HEK293 (cell line): ENCODE measurements around the gene SNAP23.
A peak's percentile ranks its signal among the peaks of the same experiment; 100 is the strongest.

Experiments
- GLIS1 ChIP-seq: fragments of 450-650 bp; formaldehyde crosslinking; IDR thresholded peaks from 2 replicates; pipeline ENCODE4 v1.5.1; 2016; ENCODE audit warnings: missing biosample characterization, missing genetic modification characterization
- KLF1 ChIP-seq: fragments of 450-650 bp; formaldehyde crosslinking; IDR thresholded peaks from 2 replicates; pipeline ENCODE4 v1.5.1; 2016; ENCODE audit warnings: missing biosample characterization, missing genetic modification characterization
- KLF8 ChIP-seq: fragments of 450-650 bp; formaldehyde crosslinking; IDR thresholded peaks from 2 replicates; pipeline ENCODE4 v1.5.1; 2016; ENCODE audit warnings: missing biosample characterization, missing genetic modification characterization
- MEIS1 ChIP-seq: sonication (generic); formaldehyde crosslinking; IDR thresholded peaks from 2 replicates; pipeline ENCODE4 v1.8.1; 2022; ENCODE audit warnings: missing genetic modification reagents, mild to moderate bottlenecking, borderline replicate concordance
- SCRT2 ChIP-seq: fragments of 450-650 bp; formaldehyde crosslinking; IDR thresholded peaks from 2 replicates; pipeline ENCODE4 v1.5.1; 2016; ENCODE audit warnings: missing biosample characterization, missing genetic modification characterization
- SP3 ChIP-seq: fragments of 450-650 bp; formaldehyde crosslinking; IDR thresholded peaks from 2 replicates; pipeline ENCODE4 v1.5.1; 2016; ENCODE audit warnings: missing biosample characterization, missing genetic modification characterization
- TRIM28 ChIP-seq: IDR thresholded peaks from 2 replicates; pipeline ENCODE4 v1.6.1; 2011; ENCODE audit warnings: low read length, control low read depth, borderline replicate concordance
- ZFP41 ChIP-seq: fragments of 450-650 bp; formaldehyde crosslinking; IDR thresholded peaks from 2 replicates; pipeline ENCODE4 v1.5.1; 2016; ENCODE audit warnings: missing biosample characterization, missing genetic modification characterization, borderline replicate concordance
- ZFP69B ChIP-seq: fragments of 450-650 bp; formaldehyde crosslinking; IDR thresholded peaks from 2 replicates; pipeline ENCODE4 v1.5.1; 2016; ENCODE audit warnings: missing biosample characterization, missing genetic modification characterization
- ZIC2 ChIP-seq: fragments of 450-650 bp; formaldehyde crosslinking; IDR thresholded peaks from 2 replicates; pipeline ENCODE4 v1.5.1; 2016; ENCODE audit warnings: missing biosample characterization, missing genetic modification characterization
- ZNF114 ChIP-seq: fragments of 450-650 bp; formaldehyde crosslinking; IDR thresholded peaks from 2 replicates; pipeline ENCODE4 v1.5.0; 2017; ENCODE audit warnings: missing biosample characterization, missing genetic modification characterization
- ZNF157 ChIP-seq: fragments of 450-650 bp; formaldehyde crosslinking; IDR thresholded peaks from 2 replicates; pipeline ENCODE4 v1.5.1; 2016; ENCODE audit warnings: missing biosample characterization, missing genetic modification characterization
- ZNF16 ChIP-seq: fragments of 450-650 bp; formaldehyde crosslinking; IDR thresholded peaks from 2 replicates; pipeline ENCODE4 v1.5.1; 2016; ENCODE audit warnings: low read depth, missing biosample characterization, missing genetic modification characterization
- ZNF169 ChIP-seq: fragments of 450-650 bp; formaldehyde crosslinking; IDR thresholded peaks from 2 replicates; pipeline ENCODE4 v1.5.1; 2016; ENCODE audit warnings: missing biosample characterization, missing genetic modification characterization
- ZNF302 ChIP-seq: fragments of 450-650 bp; formaldehyde crosslinking; IDR thresholded peaks from 2 replicates; pipeline ENCODE4 v1.5.1; 2016; ENCODE audit warnings: missing biosample characterization, missing genetic modification characterization, low read depth
- ZNF335 ChIP-seq: fragments of 450-650 bp; formaldehyde crosslinking; conservative IDR thresholded peaks from 2 replicates; pipeline ENCODE4 v1.5.1; 2016; ENCODE audit warnings: missing biosample characterization, missing genetic modification characterization
- ZNF391 ChIP-seq: fragments of 450-650 bp; formaldehyde crosslinking; IDR thresholded peaks from 2 replicates; pipeline ENCODE4 v1.5.1; 2016; ENCODE audit warnings: low read depth, missing biosample characterization, missing genetic modification characterization, borderline replicate concordance
- ZNF549 ChIP-seq: fragments of 450-650 bp; IDR thresholded peaks from 2 replicates; pipeline ENCODE4 v1.5.1; 2018; ENCODE audit warnings: missing biosample characterization, missing genetic modification characterization, mild to moderate bottlenecking, inconsistent platforms, moderate library complexity
- ZNF571 ChIP-seq: fragments of 450-650 bp; formaldehyde crosslinking; IDR thresholded peaks from 2 replicates; pipeline ENCODE4 v1.5.0; 2017; ENCODE audit warnings: missing biosample characterization, missing genetic modification characterization
- ZNF585B ChIP-seq: fragments of 450-650 bp; formaldehyde crosslinking; IDR thresholded peaks from 2 replicates; pipeline ENCODE4 v1.5.1; 2016; ENCODE audit warnings: missing biosample characterization, missing genetic modification characterization
- ZNF596 ChIP-seq: fragments of 450-650 bp; IDR thresholded peaks from 2 replicates; pipeline ENCODE4 v1.5.0; 2018; ENCODE audit warnings: missing biosample characterization, mild to moderate bottlenecking, missing genetic modification characterization, moderate library complexity
- ZNF600 ChIP-seq: fragments of 450-650 bp; formaldehyde crosslinking; IDR thresholded peaks from 2 replicates; pipeline ENCODE4 v1.5.1; 2016; ENCODE audit warnings: missing biosample characterization, missing genetic modification characterization
- ZNF610 ChIP-seq: fragments of 450-650 bp; formaldehyde crosslinking; IDR thresholded peaks from 2 replicates; pipeline ENCODE4 v1.5.1; 2016; ENCODE audit warnings: missing biosample characterization, missing genetic modification characterization, borderline replicate concordance
- ZNF639 ChIP-seq: fragments of 450-650 bp; formaldehyde crosslinking; IDR thresholded peaks from 2 replicates; pipeline ENCODE4 v1.5.1; 2016; ENCODE audit warnings: missing biosample characterization, missing genetic modification characterization
- ZNF654 ChIP-seq: fragments of 450-650 bp; formaldehyde crosslinking; IDR thresholded peaks from 2 replicates; pipeline ENCODE4 v1.5.1; 2016; ENCODE audit warnings: low read depth, missing biosample characterization, missing genetic modification characterization
- ZNF670 ChIP-seq: fragments of 450-650 bp; formaldehyde crosslinking; IDR thresholded peaks from 2 replicates; pipeline ENCODE4 v1.5.1; 2016; ENCODE audit warnings: missing biosample characterization, missing genetic modification characterization, low read depth
- ZNF76 ChIP-seq: fragments of 450-650 bp; formaldehyde crosslinking; IDR thresholded peaks from 2 replicates; pipeline ENCODE4; 2016; ENCODE audit warnings: low read depth, missing biosample characterization, missing genetic modification characterization, borderline replicate concordance
- ZNF792 ChIP-seq: fragments of 450-650 bp; formaldehyde crosslinking; IDR thresholded peaks from 2 replicates; pipeline ENCODE4 v1.5.1; 2016; ENCODE audit warnings: missing biosample characterization, missing genetic modification characterization
- ZNF830 ChIP-seq: fragments of 450-650 bp; IDR thresholded peaks from 2 replicates; pipeline ENCODE4 v1.5.0; 2018; ENCODE audit warnings: missing biosample characterization, missing genetic modification characterization, low read depth, mild to moderate bottlenecking, moderate library complexity
- ZNF837 ChIP-seq: fragments of 450-650 bp; formaldehyde crosslinking; IDR thresholded peaks from 2 replicates; pipeline ENCODE4 v1.5.1; 2016; ENCODE audit warnings: missing biosample characterization, missing genetic modification characterization
- TF ChIP-seq, protein P1 (sequence below): fragments of 450-650 bp; formaldehyde crosslinking; IDR thresholded peaks from 2 replicates; pipeline ENCODE4 v1.5.1; 2016; ENCODE audit warnings: missing biosample characterization, missing genetic modification characterization
- TF ChIP-seq, protein P2 (sequence below): fragments of 450-650 bp; formaldehyde crosslinking; IDR thresholded peaks from 2 replicates; pipeline ENCODE4 v1.5.1; 2016; ENCODE audit warnings: missing biosample characterization, missing genetic modification characterization
- TF ChIP-seq, protein P3 (sequence below): fragments of 450-650 bp; formaldehyde crosslinking; IDR thresholded peaks from 2 replicates; pipeline ENCODE4 v1.5.1; 2016; ENCODE audit warnings: missing biosample characterization, missing genetic modification characterization
- TF ChIP-seq, protein P4 (sequence below): fragments of 450-650 bp; formaldehyde crosslinking; IDR thresholded peaks from 2 replicates; pipeline ENCODE4 v1.5.1; 2016; ENCODE audit warnings: missing biosample characterization, missing genetic modification characterization

SNAP23 gene

DNA sequence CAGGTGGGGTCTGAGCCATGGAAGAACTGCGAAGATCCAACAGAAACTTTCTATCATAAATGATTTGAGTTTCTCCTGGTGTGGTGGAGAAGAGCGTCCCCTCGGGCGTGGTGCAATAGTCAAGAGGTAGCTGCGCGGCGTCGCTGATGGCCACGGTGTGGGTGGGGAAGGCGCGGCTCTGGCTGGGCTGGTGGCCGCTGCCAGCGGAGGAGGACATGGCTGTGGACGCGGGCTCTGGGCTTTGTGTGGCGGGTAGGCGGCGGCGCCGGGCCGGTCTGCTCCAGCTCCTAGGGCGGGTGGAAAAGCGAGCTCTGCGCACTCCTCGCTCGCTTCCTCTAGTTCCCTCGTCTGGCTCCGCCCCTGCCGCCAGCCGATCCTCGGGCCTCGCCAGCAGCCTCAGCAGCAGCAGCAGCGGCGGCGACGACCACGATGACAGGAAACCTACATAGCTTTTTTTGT, 85.9 kb downstream of the SNAP23 start (continued):
- TF ChIP-seq ZNF639 (tag by site-specific recombination) = no peak
- TF ChIP-seq TRIM28 = no peak
- TF ChIP-seq ZNF837 (tag by site-specific recombination) = no peak
- TF ChIP-seq, protein P1, sequence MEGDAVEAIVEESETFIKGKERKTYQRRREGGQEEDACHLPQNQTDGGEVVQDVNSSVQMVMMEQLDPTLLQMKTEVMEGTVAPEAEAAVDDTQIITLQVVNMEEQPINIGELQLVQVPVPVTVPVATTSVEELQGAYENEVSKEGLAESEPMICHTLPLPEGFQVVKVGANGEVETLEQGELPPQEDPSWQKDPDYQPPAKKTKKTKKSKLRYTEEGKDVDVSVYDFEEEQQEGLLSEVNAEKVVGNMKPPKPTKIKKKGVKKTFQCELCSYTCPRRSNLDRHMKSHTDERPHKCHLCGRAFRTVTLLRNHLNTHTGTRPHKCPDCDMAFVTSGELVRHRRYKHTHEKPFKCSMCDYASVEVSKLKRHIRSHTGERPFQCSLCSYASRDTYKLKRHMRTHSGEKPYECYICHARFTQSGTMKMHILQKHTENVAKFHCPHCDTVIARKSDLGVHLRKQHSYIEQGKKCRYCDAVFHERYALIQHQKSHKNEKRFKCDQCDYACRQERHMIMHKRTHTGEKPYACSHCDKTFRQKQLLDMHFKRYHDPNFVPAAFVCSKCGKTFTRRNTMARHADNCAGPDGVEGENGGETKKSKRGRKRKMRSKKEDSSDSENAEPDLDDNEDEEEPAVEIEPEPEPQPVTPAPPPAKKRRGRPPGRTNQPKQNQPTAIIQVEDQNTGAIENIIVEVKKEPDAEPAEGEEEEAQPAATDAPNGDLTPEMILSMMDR (tag by site-specific recombination) = no peak
- no peak for TF ChIP-seq ZNF114 (tag by site-specific recombination)
- no peak for TF ChIP-seq ZNF654 (tag by site-specific recombination)
- no peak for TF ChIP-seq ZNF549 (tag by site-specific recombination)
- TF ChIP-seq ZFP69B (tag by site-specific recombination) = no peak
- TF ChIP-seq ZNF169 (tag by site-specific recombination) = no peak
- no peak for TF ChIP-seq MEIS1 (CRISPR knock-in tag)
- no peak for TF ChIP-seq SCRT2
- TF ChIP-seq ZNF157 = no peak
- TF ChIP-seq, protein P2, sequence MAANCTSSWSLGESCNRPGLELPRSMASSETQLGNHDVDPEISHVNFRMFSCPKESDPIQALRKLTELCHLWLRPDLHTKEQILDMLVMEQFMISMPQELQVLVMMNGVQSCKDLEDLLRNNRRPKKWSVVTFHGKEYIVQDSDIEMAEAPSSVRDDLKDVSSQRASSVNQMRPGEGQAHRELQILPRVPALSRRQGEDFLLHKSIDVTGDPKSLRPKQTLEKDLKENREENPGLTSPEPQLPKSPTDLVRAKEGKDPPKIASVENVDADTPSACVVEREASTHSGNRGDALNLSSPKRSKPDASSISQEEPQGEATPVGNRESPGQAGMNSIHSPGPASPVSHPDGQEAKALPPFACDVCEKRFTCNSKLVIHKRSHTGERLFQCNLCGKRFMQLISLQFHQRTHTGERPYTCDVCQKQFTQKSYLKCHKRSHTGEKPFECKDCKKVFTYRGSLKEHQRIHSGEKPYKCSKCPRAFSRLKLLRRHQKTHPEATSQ (tag by site-specific recombination) = no peak
- TF ChIP-seq KLF1 (tag by site-specific recombination) = no peak
- no peak for TF ChIP-seq ZNF302 (tag by site-specific recombination)
- no peak for TF ChIP-seq ZNF76
- peak; percentile 25; the same call in 1 of the 2 replicates for TF ChIP-seq KLF8 (tag by site-specific recombination)
- TF ChIP-seq ZNF335 (tag by site-specific recombination) = no peak
- TF ChIP-seq ZNF596 = peak; percentile 51; the same call in 1 of the 2 replicates
- no peak for TF ChIP-seq ZNF391 (tag by site-specific recombination)
- no peak for TF ChIP-seq ZNF670 (tag by site-specific recombination)
- TF ChIP-seq ZNF600 (tag by site-specific recombination) = peak; percentile 93
- TF ChIP-seq ZIC2 (tag by site-specific recombination) = no peak
- 0 out of 2 replicates have a peak, but pooled peaks have one; percentile 8 for TF ChIP-seq GLIS1
- TF ChIP-seq SP3 = peak; percentile 16; the same call in 1 of the 2 replicates
- no peak for TF ChIP-seq ZNF830 (tag by site-specific recombination)
- no peak for TF ChIP-seq ZNF16 (tag by site-specific recombination)
- TF ChIP-seq ZFP41 (tag by site-specific recombination) = no peak
- TF ChIP-seq, protein P3, sequence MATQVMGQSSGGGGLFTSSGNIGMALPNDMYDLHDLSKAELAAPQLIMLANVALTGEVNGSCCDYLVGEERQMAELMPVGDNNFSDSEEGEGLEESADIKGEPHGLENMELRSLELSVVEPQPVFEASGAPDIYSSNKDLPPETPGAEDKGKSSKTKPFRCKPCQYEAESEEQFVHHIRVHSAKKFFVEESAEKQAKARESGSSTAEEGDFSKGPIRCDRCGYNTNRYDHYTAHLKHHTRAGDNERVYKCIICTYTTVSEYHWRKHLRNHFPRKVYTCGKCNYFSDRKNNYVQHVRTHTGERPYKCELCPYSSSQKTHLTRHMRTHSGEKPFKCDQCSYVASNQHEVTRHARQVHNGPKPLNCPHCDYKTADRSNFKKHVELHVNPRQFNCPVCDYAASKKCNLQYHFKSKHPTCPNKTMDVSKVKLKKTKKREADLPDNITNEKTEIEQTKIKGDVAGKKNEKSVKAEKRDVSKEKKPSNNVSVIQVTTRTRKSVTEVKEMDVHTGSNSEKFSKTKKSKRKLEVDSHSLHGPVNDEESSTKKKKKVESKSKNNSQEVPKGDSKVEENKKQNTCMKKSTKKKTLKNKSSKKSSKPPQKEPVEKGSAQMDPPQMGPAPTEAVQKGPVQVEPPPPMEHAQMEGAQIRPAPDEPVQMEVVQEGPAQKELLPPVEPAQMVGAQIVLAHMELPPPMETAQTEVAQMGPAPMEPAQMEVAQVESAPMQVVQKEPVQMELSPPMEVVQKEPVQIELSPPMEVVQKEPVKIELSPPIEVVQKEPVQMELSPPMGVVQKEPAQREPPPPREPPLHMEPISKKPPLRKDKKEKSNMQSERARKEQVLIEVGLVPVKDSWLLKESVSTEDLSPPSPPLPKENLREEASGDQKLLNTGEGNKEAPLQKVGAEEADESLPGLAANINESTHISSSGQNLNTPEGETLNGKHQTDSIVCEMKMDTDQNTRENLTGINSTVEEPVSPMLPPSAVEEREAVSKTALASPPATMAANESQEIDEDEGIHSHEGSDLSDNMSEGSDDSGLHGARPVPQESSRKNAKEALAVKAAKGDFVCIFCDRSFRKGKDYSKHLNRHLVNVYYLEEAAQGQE (tag by site-specific recombination) = no peak
- TF ChIP-seq, protein P4, sequence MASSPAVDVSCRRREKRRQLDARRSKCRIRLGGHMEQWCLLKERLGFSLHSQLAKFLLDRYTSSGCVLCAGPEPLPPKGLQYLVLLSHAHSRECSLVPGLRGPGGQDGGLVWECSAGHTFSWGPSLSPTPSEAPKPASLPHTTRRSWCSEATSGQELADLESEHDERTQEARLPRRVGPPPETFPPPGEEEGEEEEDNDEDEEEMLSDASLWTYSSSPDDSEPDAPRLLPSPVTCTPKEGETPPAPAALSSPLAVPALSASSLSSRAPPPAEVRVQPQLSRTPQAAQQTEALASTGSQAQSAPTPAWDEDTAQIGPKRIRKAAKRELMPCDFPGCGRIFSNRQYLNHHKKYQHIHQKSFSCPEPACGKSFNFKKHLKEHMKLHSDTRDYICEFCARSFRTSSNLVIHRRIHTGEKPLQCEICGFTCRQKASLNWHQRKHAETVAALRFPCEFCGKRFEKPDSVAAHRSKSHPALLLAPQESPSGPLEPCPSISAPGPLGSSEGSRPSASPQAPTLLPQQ (tag by site-specific recombination) = no peak
- TF ChIP-seq ZNF585B (tag by site-specific recombination) = no peak
- TF ChIP-seq ZNF571 = no peak
- no peak for TF ChIP-seq ZNF610 (tag by site-specific recombination)
- no peak for TF ChIP-seq ZNF792 (tag by site-specific recombination)
